Activated B cell treated with CpG ODN at 0.5 μM for 24 hours (primary cell): ENCODE data around the gene ADGRL4. TPM values are rescaled to one million over a fixed set of nuclear protein-coding genes. Genes with fewer than 3 reads are reported as not detected.

ENCODE experiments used
- ATAC-seq: fragments of 200-7000 bp; cut with Tn5 transposase; one replicate; pipeline ENCODE4 v1.10.0; 2021; ENCODE audit warnings: low read depth, mild to moderate bottlenecking, moderate library complexity
- CTCF ChIA-PET: fragments of 350-600 bp; sonication (Branson Sonifier 250); formaldehyde crosslinking; loops from one replicate; lab custom pipeline; 2021; ENCODE audit warnings: antibody characterized with exemption; lab: Charles Lee
- POLR2A ChIA-PET: fragments of 350-600 bp; sonication (Branson Sonifier 250); formaldehyde crosslinking; loops from one replicate; lab custom pipeline; 2021; ENCODE audit warnings: antibody characterized with exemption; lab: Charles Lee
- DNase-seq: peaks from one replicate; pipeline ENCODE4 v3.0.0; 2022
- H3K27ac Mint-ChIP-seq: one replicate; pipeline ENCODE4 v1.8.0; 2020; ENCODE audit warnings: mixed read lengths
- H3K27me3 Mint-ChIP-seq: one replicate; pipeline ENCODE4 v1.8.0; 2021; ENCODE audit warnings: mixed read lengths
- H3K36me3 Mint-ChIP-seq: one replicate; pipeline ENCODE4 v1.8.0; 2021; ENCODE audit warnings: low read depth, mixed read lengths
- H3K4me1 Mint-ChIP-seq: one replicate; pipeline ENCODE4 v1.8.0; 2021; ENCODE audit warnings: mixed read lengths
- H3K4me3 Mint-ChIP-seq: one replicate; pipeline ENCODE4 v1.8.0; 2020; ENCODE audit warnings: mild to moderate bottlenecking, mixed read lengths
- H3K9me3 Mint-ChIP-seq: one replicate; pipeline ENCODE4 v1.8.0; 2020; ENCODE audit warnings: mixed read lengths
- CTCF ChIP-seq: fragments of 200-600 bp; IDR thresholded peaks from one replicate; pipeline ENCODE4 v1.8.0; 2022; ENCODE audit warnings: antibody characterized with exemption, mild to moderate bottlenecking
- intact Hi-C: fragments of 100-400 bp; cut with micrococcal nuclease; formaldehyde crosslinking; loops from one replicate; pipeline ENCODE4 v1.15.1; 2024
- total RNA-seq: library from RNA; stranded (reverse); gene quantifications from 2 replicates; pipeline ENCODE4 v1.2.3, GENCODE V29; 2022

Gene ADGRL4
- total RNA-seq, 1 donor from 2014 or later: not detected

DNA sequence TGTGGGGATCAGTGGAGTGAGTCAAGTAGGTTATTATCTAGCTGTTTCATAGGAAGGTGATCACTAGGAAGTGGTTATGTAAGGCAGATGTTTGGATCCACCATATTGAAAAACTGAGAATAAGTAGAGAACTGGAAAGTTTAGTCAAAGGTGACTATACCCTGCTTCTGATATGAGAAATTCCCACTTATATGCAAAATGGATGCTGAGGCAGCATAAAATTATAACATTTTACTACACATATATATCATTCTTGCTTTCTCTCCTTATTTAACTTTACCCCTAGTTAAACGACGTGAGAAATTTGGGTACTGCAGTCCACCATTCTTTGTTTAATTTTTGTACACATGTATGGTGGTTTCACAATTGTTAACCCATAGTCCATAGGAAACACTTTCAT, 142.4 kb downstream of the ADGRL4 start:
- no peak for DNase-seq
- H3K4me3 Mint-ChIP-seq: no peak overlapping the region
- no peak for ATAC-seq
- H3K36me3 Mint-ChIP-seq: no peaks in the 10 kb centered on the region
- no peak overlapping the region for H3K27ac Mint-ChIP-seq
- ChIA-PET POLR2A (no interaction called here), CTCF (no interaction called here)
- H3K4me1 Mint-ChIP-seq: no peaks in the 10 kb centered on the region
- intact Hi-C loops: no loop called here
- no peaks in the 10 kb centered on the region for H3K9me3 Mint-ChIP-seq
- no peak for TF ChIP-seq CTCF
- no peaks in the 10 kb centered on the region for H3K27me3 Mint-ChIP-seq

GRCh38 chr1:78856096-78856495, 150.4 kb downstream of the ADGRL4 start:
- ChIA-PET POLR2A (no interaction called here), CTCF (no interaction called here)
- H3K9me3 Mint-ChIP-seq: peaks cover 3% of the 10 kb centered on the region
- TF ChIP-seq CTCF: no peak
- no peaks in the 10 kb centered on the region for H3K27me3 Mint-ChIP-seq
- no peaks in the 10 kb centered on the region for H3K36me3 Mint-ChIP-seq
- no peak for DNase-seq
- intact Hi-C loops: no loop called here
- no peak for ATAC-seq
- no peaks in the 10 kb centered on the region for H3K4me1 Mint-ChIP-seq
- H3K4me3 Mint-ChIP-seq: no peak overlapping the region
- H3K27ac Mint-ChIP-seq: no peak overlapping the region

DNA sequence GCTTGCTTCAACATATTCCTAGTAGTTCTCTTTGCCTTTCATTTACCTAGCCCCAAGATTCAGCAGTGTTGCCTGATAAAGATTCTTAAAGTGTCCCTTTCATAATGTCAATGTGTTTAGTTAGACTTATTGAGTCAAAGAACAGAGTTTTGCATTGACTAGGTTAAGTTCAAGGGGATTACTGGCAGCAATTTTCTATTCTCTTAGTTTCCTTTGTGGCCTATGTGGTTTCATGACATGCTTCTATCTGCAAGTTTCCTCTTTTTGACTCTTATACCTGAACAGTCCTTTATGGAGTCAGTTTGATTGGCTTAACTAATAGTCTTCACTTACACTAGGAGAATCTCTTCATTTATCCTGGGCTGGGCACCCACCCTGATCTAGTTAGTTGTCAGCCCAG, 151.3 kb downstream of the ADGRL4 start:
- no peak overlapping the region for H3K27ac Mint-ChIP-seq
- no peaks in the 10 kb centered on the region for H3K4me1 Mint-ChIP-seq
- no peak for DNase-seq
- TF ChIP-seq CTCF: no peak
- intact Hi-C loops: no loop called here
- ATAC-seq: no peak
- peaks cover 3% of the 10 kb centered on the region for H3K9me3 Mint-ChIP-seq
- no peak overlapping the region for H3K4me3 Mint-ChIP-seq
- H3K36me3 Mint-ChIP-seq: no peaks in the 10 kb centered on the region
- POLR2A ChIA-PET: no interaction called here
- no peaks in the 10 kb centered on the region for H3K27me3 Mint-ChIP-seq
- CTCF ChIA-PET: no interaction called here

DNA sequence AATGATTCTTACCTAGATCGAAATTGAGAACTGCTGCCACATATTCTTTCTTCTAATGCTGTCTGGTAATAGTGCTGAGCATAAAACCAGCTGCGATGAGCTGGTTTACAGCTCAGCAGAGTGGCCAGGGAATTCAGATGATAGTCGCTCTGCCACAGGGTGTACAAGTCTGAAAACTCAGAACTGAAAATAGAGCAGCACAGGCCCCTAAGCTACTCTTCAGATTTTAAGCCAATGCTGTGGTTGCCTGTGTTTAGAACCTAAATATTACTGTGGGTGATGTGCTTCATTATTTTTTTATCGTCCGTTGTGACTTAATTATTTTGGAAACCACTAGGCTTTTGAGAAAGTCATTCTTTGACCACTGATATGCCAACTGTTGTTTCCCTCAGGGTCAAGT, 152.0 kb downstream of the ADGRL4 start:
- peaks cover 3% of the 10 kb centered on the region for H3K9me3 Mint-ChIP-seq
- intact Hi-C loops: no loop called here

DNA sequence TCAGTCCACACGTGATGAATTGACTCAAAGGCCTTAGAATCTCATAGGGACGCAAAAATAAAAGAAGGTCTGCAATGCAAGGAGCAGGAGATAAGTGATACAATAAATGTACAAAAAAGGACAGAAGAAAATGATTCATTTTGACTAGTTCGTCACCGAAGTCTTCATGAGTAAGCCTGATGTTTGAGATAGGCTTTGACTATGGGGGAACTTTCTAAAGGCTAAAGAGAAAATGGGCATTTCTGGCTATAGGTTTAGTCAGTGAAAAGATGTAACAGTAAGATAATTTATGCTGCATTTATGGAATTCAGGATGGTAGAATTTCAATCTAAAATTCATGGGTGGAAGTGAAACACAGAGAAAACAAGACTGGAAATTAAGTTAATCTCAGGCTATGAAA, 163.0 kb downstream of the ADGRL4 start:
- ChIA-PET POLR2A (no interaction called here), CTCF (no interaction called here)
- intact Hi-C loops: loop anchor here (5.0 kb wide), 1 partner anchor 509 kb away; no protein-coding TSS in a partner anchor
- H3K27me3 Mint-ChIP-seq: no peaks in the 10 kb centered on the region
- H3K4me1 Mint-ChIP-seq: no peaks in the 10 kb centered on the region
- H3K27ac Mint-ChIP-seq: no peak overlapping the region
- ATAC-seq (no peak), DNase-seq (no peak)
- H3K36me3 Mint-ChIP-seq: no peaks in the 10 kb centered on the region
- no peaks in the 10 kb centered on the region for H3K9me3 Mint-ChIP-seq
- TF ChIP-seq CTCF: no peak
- H3K4me3 Mint-ChIP-seq: no peak overlapping the region

More for the DNA sequence above, 152.0 kb downstream of the ADGRL4 start:
- DNase-seq: no peak
- TF ChIP-seq CTCF: no peak
- no peaks in the 10 kb centered on the region for H3K27me3 Mint-ChIP-seq
- H3K27ac Mint-ChIP-seq: no peak overlapping the region
- H3K4me3 Mint-ChIP-seq: no peak overlapping the region
- POLR2A ChIA-PET: no interaction called here
- ATAC-seq: no peak
- no peaks in the 10 kb centered on the region for H3K4me1 Mint-ChIP-seq
- no peaks in the 10 kb centered on the region for H3K36me3 Mint-ChIP-seq
- CTCF ChIA-PET: no interaction called here
